ENCODE results near the gene INPP5B.

- TF ChIP-seq CTCF (IDR thresholded peaks at IDR 0.05; ENCODE audit: low read length) = no peak
- TF ChIP-seq EZH2 (optimal IDR thresholded peaks at IDR 0.05; ENCODE audit: low read depth, low read length) = no peak
- no peak for TF ChIP-seq EZH2phosphoT487 (IDR thresholded peaks at IDR 0.05; ENCODE audit: low read length)
Observed at GRCh38 chr1:37987679-37988078, 40.8 kb upstream of the INPP5B start.

Measured in MM.1S (cell line).